Upper lobe of left lung (tissue), 4 donors: ENCODE results near the gene LXN.

Experiments
- POLR2A ChIP-seq, 4 donors: fragments of 450-650 bp; IDR thresholded peaks; one replicate each; pipeline ENCODE4 v1.5.1; 2016 to 2017; ENCODE audit warnings: antibody characterized with exemption in 4 of 4, mild to moderate bottlenecking in 2 of 4
- TF ChIP-seq, protein P1 (sequence below), 6 experiments: fragments of 450-650 bp in 4 of 6; fragments of 200-600 bp in 2 of 6; sonication (generic) in 2 of 6; IDR thresholded peaks; one replicate each; pipeline ENCODE4 v1.5.1; 2016 to 2019; ENCODE audit warnings: antibody characterized with exemption in 6 of 6

DNA sequence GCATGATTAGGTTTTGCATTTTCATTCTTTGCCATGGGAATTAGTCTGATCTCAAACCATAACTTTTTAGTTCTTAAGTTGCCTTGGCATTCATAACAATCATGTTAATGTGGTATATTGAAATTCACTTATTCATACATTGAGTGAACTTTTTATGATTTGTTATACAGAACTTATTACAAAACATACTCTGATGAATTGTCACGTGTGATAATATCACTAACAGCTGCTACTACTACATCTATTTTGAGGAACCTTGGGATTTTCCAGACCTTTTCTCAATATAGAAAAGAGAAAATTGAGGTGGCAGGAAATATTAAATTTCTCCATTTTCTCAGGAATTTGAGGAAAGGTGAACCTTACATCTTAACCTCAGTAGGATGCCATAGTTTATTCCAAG is 9.2 kb downstream of the LXN start:
- TF ChIP-seq, protein P1, sequence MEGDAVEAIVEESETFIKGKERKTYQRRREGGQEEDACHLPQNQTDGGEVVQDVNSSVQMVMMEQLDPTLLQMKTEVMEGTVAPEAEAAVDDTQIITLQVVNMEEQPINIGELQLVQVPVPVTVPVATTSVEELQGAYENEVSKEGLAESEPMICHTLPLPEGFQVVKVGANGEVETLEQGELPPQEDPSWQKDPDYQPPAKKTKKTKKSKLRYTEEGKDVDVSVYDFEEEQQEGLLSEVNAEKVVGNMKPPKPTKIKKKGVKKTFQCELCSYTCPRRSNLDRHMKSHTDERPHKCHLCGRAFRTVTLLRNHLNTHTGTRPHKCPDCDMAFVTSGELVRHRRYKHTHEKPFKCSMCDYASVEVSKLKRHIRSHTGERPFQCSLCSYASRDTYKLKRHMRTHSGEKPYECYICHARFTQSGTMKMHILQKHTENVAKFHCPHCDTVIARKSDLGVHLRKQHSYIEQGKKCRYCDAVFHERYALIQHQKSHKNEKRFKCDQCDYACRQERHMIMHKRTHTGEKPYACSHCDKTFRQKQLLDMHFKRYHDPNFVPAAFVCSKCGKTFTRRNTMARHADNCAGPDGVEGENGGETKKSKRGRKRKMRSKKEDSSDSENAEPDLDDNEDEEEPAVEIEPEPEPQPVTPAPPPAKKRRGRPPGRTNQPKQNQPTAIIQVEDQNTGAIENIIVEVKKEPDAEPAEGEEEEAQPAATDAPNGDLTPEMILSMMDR (IDR thresholded peaks at IDR 0.05) = no peak
- TF ChIP-seq POLR2A (IDR thresholded peaks at IDR 0.05) = no peak
